ENCODE results near the gene RANBP3.

RANBP3 gene

GRCh38 chr19:5917431-5918107 is 60.4 kb downstream of the RANBP3 start:
- no peak overlapping the region for H3K27ac ChIP-seq
- DNase-seq (ENCODE audit: low spot score), result no peak
- CTCF ChIA-PET, result interaction anchor here (0.7 kb wide), 1 partner anchor 113 kb away, joined by 4 read pairs; no protein-coding TSS in a partner anchor
- POLR2A ChIA-PET (ENCODE audit: low non-redundant PET), result no interaction called here
- no peak for TF ChIP-seq CTCF (conservative IDR thresholded peaks at IDR 0.05; ENCODE audit: low read depth)

DNA sequence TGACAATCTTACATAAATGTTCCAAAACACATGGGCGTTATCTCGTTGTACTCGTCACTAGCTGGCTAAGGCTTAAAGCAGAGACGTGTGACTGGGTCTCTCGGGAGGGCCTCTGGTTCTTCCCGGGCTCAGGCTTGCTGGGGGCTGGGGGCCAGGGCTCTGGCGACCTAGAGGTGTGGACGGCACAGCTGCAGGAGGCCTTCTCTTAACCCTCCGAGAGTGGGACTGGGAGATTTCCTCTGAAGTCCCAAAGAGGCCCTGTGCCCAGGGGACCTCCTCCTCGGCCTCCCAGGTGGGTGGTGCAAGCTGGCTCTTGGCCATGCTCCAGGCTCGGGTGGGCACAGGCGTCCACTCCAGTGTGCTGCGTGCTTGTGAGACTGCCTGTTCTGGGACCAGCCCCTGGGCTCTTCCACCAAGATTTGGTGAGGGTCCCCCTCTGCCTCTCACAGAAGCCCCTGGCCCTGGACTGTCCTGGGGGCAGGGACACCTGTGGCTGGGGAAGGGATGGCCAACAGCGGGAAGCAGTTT is 61.7 kb downstream of the RANBP3 start:
- H3K27ac ChIP-seq, result peak overlapping the region; percentile 84
- no peak for TF ChIP-seq CTCF (conservative IDR thresholded peaks at IDR 0.05; ENCODE audit: low read depth)
- no peak for DNase-seq (ENCODE audit: low spot score)
- ChIA-PET POLR2A (ENCODE audit: low non-redundant PET) (no interaction called here), CTCF (no interaction called here)

- no peak for TF ChIP-seq CTCF (conservative IDR thresholded peaks at IDR 0.05; ENCODE audit: low read depth)
- peak overlapping the region; percentile 84 for H3K27ac ChIP-seq
- POLR2A ChIA-PET (ENCODE audit: low non-redundant PET), result no interaction called here
- no peak for DNase-seq (ENCODE audit: low spot score)
- CTCF ChIA-PET, result no interaction called here
These were observed 62.2 kb downstream of the RANBP3 start for GRCh38 chr19:5915782-5916165.

DNA sequence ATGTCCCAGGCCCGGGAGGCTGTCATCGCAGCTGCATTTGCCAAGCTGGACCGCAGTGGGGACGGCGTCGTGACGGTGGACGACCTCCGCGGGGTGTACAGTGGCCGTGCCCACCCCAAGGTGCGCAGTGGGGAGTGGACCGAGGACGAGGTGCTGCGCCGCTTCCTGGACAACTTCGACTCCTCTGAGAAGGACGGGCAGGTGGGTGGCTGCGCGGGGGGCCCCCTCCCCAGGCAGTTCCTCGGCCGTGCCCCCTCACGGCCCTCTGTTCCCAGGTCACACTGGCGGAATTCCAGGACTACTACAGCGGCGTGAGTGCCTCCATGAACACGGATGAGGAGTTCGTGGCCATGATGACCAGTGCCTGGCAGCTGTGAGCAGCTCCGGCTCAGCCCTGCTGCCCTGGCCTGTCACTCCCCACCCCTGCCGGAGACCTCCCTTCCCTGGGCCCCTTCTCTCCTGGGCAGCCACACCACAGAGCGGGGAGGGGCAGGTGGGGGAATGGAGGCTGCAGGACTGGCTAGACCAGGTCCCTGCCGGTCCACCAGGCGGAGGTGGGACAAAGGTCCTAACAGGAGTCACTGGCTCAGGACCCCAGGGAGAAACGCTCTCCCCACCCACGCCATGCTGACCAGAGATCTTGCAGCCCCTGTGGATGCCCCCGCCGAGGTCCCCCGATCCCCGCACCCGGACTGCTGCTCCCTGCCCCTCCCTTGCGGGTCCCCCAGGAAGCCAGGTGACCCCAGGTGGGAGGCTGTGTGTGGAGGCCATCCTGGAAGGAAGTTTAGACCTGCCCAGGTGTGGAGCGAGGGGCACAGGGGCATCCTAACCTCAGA is 62.8 kb downstream of the RANBP3 start:
- CTCF ChIA-PET, result no interaction called here
- H3K27ac ChIP-seq, result peak overlapping the region; percentile 84
- TF ChIP-seq CTCF (conservative IDR thresholded peaks at IDR 0.05; ENCODE audit: low read depth), result no peak
- no peak for DNase-seq (ENCODE audit: low spot score)
- POLR2A ChIA-PET (ENCODE audit: low non-redundant PET), result no interaction called here

- H3K27ac ChIP-seq, result peak overlapping the region; percentile 84
- TF ChIP-seq CTCF (conservative IDR thresholded peaks at IDR 0.05; ENCODE audit: low read depth), result no peak
- ChIA-PET CTCF (interaction anchor here (0.9 to 1.1 kb wide), 2 partner anchors 53 to 110 kb away, joined by 3 to 4 read pairs; no protein-coding TSS in a partner anchor), POLR2A (ENCODE audit: low non-redundant PET) (interaction anchor here (0.7 to 1.1 kb wide), 2 partner anchors 10 to 85 kb away, joined by 4 to 5 read pairs; no protein-coding TSS in a partner anchor)
- no peak for DNase-seq (ENCODE audit: low spot score)
These were observed 63.6 kb downstream of the RANBP3 start for GRCh38 chr19:5914358-5914774.

DNA sequence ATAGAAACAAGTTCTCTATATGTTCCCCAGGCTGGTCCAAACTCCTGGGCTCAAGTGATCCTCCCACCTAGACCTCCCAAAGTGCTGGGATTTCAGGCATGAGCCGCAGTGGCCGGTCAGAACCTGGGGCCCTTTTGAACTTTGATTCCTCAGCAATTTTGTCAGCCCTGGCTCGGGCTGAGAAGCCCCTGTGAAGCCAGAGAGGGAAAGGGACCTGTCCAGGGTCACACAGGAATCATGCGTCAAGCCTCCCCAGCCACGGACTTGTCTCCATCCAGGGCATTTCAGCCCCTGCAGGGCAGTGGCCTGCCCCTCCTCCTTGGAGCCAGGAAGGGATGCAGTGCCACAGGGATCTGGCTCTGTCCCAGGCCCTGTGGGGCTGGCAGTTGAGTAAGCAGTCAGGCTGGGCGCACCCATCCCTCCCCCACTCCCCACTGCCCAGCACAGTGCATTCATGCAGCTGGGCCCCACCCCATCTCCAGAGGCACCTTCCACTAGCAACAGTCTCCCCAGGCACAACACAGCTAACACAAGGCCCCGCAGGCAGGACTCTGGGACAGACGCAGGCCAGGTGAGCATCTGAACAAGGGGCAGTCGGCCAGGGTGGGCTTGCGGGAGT is 64.1 kb downstream of the RANBP3 start, which contains the start of gene CAPS:
Gene CAPS, plus strand, starts transcription at position 516 of the 619 bp plus-strand sequence. CDS start 153 bp downstream, outside the sequence.
- POLR2A ChIA-PET (ENCODE audit: low non-redundant PET), result interaction anchor here (0.7 to 1.1 kb wide), 2 partner anchors 10 to 85 kb away, joined by 4 to 5 read pairs; no protein-coding TSS in a partner anchor
- TF ChIP-seq CTCF (conservative IDR thresholded peaks at IDR 0.05; ENCODE audit: low read depth), result no peak
- CTCF ChIA-PET, result interaction anchor here (0.7 to 1.1 kb wide), 3 partner anchors 35 to 110 kb away, joined by 3 to 7 read pairs (median 4); no protein-coding TSS in a partner anchor
- H3K27ac ChIP-seq, result peak within 1 kb of the TSS; percentile 84
- peak; percentile 74 for DNase-seq (ENCODE audit: low spot score)
